ENCODE measurements around the gene PXYLP1.
"Not testable (repeated sequence)": the region's sequence is repeated elsewhere in the genome, so short reads cannot be mapped to it uniquely, and the experiment has no call there.

PXYLP1 gene

DNA sequence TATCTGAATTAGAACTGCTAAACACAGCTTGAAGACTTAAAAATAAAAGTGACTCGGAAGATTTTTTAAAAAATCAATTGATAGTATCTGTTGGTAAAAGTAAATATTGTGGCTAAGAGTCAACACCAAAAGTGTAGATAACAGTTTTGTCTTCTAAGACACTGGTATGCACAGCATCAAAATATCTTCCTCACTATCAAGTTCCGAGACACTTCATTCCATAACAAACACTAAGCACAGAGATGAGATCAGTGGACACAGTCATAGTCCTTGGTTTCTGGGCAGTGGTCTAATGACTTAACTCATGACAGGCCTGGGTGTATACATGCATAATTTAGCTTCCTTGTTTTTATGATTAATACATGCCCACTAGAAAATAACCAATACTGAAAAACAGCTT is 63.2 kb downstream of the PXYLP1 start:
- peaks cover 5% of the 10 kb centered on the region for H3K27me3 Mint-ChIP-seq (ENCODE audit: low read depth, poor library complexity)
- H3K4me1 Mint-ChIP-seq: peaks cover 16% of the 10 kb centered on the region
- H3K27ac Mint-ChIP-seq: no peak overlapping the region
- TF ChIP-seq, protein P1, sequence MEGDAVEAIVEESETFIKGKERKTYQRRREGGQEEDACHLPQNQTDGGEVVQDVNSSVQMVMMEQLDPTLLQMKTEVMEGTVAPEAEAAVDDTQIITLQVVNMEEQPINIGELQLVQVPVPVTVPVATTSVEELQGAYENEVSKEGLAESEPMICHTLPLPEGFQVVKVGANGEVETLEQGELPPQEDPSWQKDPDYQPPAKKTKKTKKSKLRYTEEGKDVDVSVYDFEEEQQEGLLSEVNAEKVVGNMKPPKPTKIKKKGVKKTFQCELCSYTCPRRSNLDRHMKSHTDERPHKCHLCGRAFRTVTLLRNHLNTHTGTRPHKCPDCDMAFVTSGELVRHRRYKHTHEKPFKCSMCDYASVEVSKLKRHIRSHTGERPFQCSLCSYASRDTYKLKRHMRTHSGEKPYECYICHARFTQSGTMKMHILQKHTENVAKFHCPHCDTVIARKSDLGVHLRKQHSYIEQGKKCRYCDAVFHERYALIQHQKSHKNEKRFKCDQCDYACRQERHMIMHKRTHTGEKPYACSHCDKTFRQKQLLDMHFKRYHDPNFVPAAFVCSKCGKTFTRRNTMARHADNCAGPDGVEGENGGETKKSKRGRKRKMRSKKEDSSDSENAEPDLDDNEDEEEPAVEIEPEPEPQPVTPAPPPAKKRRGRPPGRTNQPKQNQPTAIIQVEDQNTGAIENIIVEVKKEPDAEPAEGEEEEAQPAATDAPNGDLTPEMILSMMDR (IDR thresholded peaks at IDR 0.05): no peak
- H3K4me3 Mint-ChIP-seq: no peak overlapping the region
- peaks cover 33% of the 10 kb centered on the region for H3K36me3 Mint-ChIP-seq (ENCODE audit: low read depth)
- peaks cover 20% of the 10 kb centered on the region for H3K9me3 Mint-ChIP-seq
- no peak for DNase-seq

DNA sequence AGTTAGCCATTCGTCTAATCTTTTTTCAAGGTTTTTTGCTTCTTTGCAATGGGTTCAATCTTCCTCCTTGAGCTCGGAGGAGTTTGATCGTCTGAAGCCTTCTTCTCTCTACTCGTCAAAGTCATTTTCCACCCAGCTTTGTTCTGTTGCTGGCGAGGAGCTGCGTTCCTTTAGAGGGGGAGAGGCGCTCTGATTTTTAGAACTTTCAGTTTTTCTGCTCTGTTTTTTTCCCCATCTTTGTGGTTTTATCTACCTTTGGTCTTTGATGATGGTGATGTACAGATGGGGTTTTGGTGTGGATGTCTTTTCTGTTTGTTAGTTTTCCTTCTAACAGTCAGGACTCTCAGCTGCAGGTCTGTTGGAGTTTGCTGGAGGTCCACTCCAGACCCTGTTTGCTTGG is 68.8 kb downstream of the PXYLP1 start:
- not testable (repeated sequence) for H3K27me3 Mint-ChIP-seq (ENCODE audit: low read depth, poor library complexity); H3K27ac Mint-ChIP-seq; H3K4me1 Mint-ChIP-seq; H3K4me3 Mint-ChIP-seq; DNase-seq
- peaks cover 29% of the 10 kb centered on the region for H3K36me3 Mint-ChIP-seq (ENCODE audit: low read depth)
- peaks cover 37% of the 10 kb centered on the region for H3K9me3 Mint-ChIP-seq

DNA sequence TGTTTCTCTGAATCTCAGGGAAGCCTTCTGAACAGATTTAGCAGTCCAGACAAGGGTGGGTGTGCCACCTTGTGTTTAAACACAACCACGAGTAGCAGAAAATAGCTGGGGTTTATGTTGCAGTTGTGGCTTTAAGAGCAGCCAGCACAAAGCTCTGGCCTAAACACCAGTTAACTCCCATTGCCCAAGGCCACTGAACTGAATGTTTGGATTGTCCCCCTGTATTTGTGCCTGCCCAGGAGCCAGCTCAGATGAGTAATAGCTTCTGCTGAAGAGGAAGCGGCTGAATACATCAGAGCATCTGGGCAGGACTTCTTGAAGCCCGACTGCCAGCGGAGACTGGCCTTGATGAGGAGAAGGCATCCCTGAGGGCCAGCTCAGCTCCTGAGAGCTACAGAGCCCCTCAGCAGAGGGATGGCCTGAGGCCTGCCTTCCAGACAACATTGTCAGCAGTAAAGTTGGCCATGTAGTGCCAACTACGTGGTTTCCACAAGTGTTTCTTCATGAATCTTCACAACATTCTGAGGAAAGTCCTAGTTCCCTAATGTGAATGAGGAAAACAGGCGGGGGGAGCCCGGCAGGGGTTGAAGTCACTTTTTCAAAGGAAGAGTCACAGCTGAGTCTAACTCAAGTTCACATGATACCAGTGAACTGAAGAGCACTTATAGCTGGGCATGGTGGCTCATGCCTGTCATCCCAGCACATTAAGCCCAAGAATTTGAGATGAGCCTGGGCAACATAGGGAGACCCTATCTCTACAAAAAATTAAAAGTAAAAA is 70.9 kb downstream of the PXYLP1 start:
- Mint-ChIP-seq H3K27me3 (ENCODE audit: low read depth, poor library complexity) (peaks cover 5% of the 10 kb centered on the region), H3K36me3 (ENCODE audit: low read depth) (peaks cover 29% of the 10 kb centered on the region), H3K27ac (no peak overlapping the region), H3K9me3 (peaks cover 32% of the 10 kb centered on the region), H3K4me1 (no peaks in the 10 kb centered on the region), H3K4me3 (no peak overlapping the region)
- TF ChIP-seq, protein P1 (IDR thresholded peaks at IDR 0.05): no peak
- no peak for DNase-seq

DNA sequence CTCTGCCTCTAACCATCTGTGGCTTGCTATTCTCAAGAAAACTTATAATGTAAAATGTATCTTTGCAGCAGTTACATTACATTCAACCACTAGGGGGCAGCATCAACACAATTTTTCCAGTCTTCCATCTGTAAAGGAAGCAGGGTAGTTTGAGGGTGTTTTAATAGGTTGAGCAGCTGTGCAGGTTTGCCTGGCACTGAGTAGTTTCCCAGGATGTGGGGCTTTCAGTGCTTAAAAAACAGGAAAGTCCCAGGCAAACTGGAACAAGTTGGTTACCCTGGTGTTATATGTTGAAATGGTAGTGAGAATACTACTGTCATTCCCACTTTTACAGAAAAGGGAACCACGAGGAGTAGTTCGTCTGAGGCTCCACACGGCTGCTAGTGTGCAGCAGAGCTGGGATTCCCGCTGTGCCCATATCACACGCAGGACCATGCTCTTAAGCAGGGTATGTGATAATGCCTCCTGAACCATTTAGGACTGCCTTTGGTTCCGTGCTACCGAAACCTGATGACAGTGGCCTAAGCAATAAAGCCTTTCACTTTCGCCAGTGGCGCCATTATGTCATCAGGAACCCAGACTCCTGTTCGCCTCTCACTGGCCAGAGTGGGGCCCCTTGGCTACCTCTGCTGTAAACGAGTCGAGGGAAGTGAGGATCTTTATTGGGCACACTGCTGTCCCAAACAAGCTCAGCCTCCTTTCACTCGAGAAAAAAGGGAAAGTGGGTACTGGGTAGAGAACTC is 72.0 kb downstream of the PXYLP1 start:
- Mint-ChIP-seq H3K4me1 (no peaks in the 10 kb centered on the region), H3K4me3 (no peak overlapping the region), H3K36me3 (ENCODE audit: low read depth) (peaks cover 23% of the 10 kb centered on the region), H3K27ac (no peak overlapping the region), H3K27me3 (ENCODE audit: low read depth, poor library complexity) (peaks cover 3% of the 10 kb centered on the region), H3K9me3 (peaks cover 26% of the 10 kb centered on the region)
- TF ChIP-seq, protein P1 (IDR thresholded peaks at IDR 0.05): peak; percentile 72
- DNase-seq: peak; percentile 62

DNA sequence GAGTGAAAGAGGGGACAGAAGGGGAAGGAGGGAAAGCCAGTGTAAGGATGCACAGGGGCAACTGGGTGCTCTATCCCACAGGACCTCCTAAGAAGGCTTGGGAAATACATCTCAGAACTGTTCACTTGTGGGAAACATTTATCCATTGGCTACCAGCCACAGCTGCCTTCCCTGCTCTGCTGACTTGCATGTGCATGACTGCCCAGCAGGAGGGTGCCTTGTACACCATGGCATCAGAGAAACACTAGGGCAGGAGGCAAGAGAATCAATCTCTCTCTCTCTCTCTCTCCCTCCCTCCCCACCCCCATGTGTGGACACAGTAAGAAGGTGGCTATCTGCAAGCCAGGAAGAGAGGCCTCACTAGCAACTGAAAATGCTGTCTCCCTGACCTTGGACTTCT is 73.8 kb downstream of the PXYLP1 start:
- no peak overlapping the region for H3K4me3 Mint-ChIP-seq
- peaks cover 6% of the 10 kb centered on the region for H3K27me3 Mint-ChIP-seq (ENCODE audit: low read depth, poor library complexity)
- peaks cover 12% of the 10 kb centered on the region for H3K9me3 Mint-ChIP-seq
- TF ChIP-seq, protein P1 (IDR thresholded peaks at IDR 0.05): no peak
- H3K4me1 Mint-ChIP-seq: peaks cover 2% of the 10 kb centered on the region
- DNase-seq: no peak
- peaks cover 8% of the 10 kb centered on the region for H3K36me3 Mint-ChIP-seq (ENCODE audit: low read depth)
- peak overlapping the region; percentile 8 for H3K27ac Mint-ChIP-seq

DNA sequence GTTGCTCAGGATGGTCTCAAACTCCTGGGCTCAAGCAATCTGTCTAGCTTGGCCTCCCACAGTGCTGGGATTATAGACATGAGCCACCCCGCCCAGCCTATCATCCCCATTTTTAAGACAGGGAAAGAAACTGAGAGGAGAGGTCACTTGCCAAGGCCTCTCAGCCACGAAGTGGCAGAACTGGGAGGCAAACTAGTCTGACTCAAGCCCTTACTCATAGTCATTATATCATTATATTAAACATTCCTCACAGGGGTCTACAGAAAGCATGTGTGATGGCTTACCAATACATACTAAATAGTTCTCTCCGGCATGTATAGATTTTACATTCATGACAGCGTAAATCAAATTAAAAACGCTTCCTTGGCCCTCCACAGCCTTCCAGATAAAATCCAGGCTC is 74.7 kb downstream of the PXYLP1 start:
- H3K9me3 Mint-ChIP-seq: peaks cover 3% of the 10 kb centered on the region
- no peak for DNase-seq
- H3K4me1 Mint-ChIP-seq: peaks cover 10% of the 10 kb centered on the region
- peaks cover 8% of the 10 kb centered on the region for H3K27me3 Mint-ChIP-seq (ENCODE audit: low read depth, poor library complexity)
- H3K27ac Mint-ChIP-seq: no peak overlapping the region
- TF ChIP-seq, protein P1 (IDR thresholded peaks at IDR 0.05): no peak
- H3K4me3 Mint-ChIP-seq: no peak overlapping the region
- peaks cover 4% of the 10 kb centered on the region for H3K36me3 Mint-ChIP-seq (ENCODE audit: low read depth)
